IMR-90 (cell line): ENCODE data around the gene PSMD14. TPM values are rescaled to one million over a fixed set of nuclear protein-coding genes. Genes with fewer than 3 reads are reported as not detected.

Source experiments
- ATAC-seq: fragments of 200-7000 bp; cut with Tn5 transposase; 2 replicates; pipeline ENCODE4 v1.9.1; 2020; ENCODE audit warnings: low read depth, mild to moderate bottlenecking, moderate library complexity
- BruUV-seq: library from RNA; stranded (reverse); fragments of 400-500 nt; replicated peaks from 2 replicates; lab custom pipeline; 2021; lab: Mats Ljungman, UMichigan
- CTCF ChIA-PET: fragments of 300-600 bp; formaldehyde crosslinking; extraction: SDS; loops from one replicate; lab custom pipeline; 2021; ENCODE audit warnings: antibody characterized with exemption; lab: Yijun Ruan, JAX
- POLR2A ChIA-PET: fragments of 300-600 bp; sonication (Branson Sonifier 250); formaldehyde crosslinking; loops from one replicate; lab custom pipeline; 2022; ENCODE audit warnings: antibody characterized with exemption; ENCODE audit not compliant: unreplicated experiment; lab: Charles Lee
- DNase-seq: peaks from one replicate; pipeline ENCODE4 v3.0.0; 2013
- H2AFZ ChIP-seq: replicated peaks from 2 replicates; pipeline ENCODE3; 2013; ENCODE audit warnings: low read length, mild to moderate bottlenecking; ENCODE audit not compliant: poor library complexity
- H2AK5ac ChIP-seq: 2 replicates; pipeline ENCODE4 v1.6.1; 2013; ENCODE audit warnings: low read depth, low read length, inconsistent platforms
- H2AK9ac ChIP-seq: replicated peaks from 2 replicates; pipeline ENCODE3; 2013; ENCODE audit warnings: mild to moderate bottlenecking, low read depth, low read length, moderate library complexity; ENCODE audit not compliant: poor library complexity
- H2BK120ac ChIP-seq: 2 replicates; pipeline ENCODE4 v1.6.1; 2013; ENCODE audit warnings: low read depth, low read length, inconsistent platforms
- H2BK15ac ChIP-seq: 3 replicates; pipeline ENCODE4 v1.6.1; 2013; ENCODE audit warnings: low read depth, low read length, inconsistent platforms
- H2BK20ac ChIP-seq: 2 replicates; pipeline ENCODE4 v1.6.1; 2013; ENCODE audit warnings: low read depth, mild to moderate bottlenecking, inconsistent platforms, low read length, moderate library complexity
- H2BK5ac ChIP-seq: 2 replicates; pipeline ENCODE4 v1.6.1; 2013; ENCODE audit warnings: mild to moderate bottlenecking, low read depth, low read length, inconsistent platforms; ENCODE audit not compliant: poor library complexity, severe bottlenecking
- H3K14ac ChIP-seq: replicated peaks from 2 replicates; pipeline ENCODE4 v1.6.1; 2013; ENCODE audit warnings: low read depth, low read length, inconsistent platforms
- H3K18ac ChIP-seq: 2 replicates; pipeline ENCODE4 v1.6.1; 2013; ENCODE audit warnings: low read depth, low read length, control low read depth
- H3K23ac ChIP-seq: 2 replicates; pipeline ENCODE4 v1.6.1; 2013; ENCODE audit warnings: low read depth, low read length, inconsistent platforms
- H3K27ac ChIP-seq: 2 replicates; pipeline ENCODE4 v1.5.1; 2013; ENCODE audit warnings: mild to moderate bottlenecking, control low read depth, low read length; ENCODE audit not compliant: insufficient read depth
- H3K27me3 ChIP-seq: 2 replicates; pipeline ENCODE4 v1.6.1; 2013; ENCODE audit warnings: low read length; ENCODE audit not compliant: control insufficient read depth, insufficient read depth
- H3K36me3 ChIP-seq: 2 replicates; pipeline ENCODE4 v1.6.1; 2013; ENCODE audit warnings: low read length, mixed read lengths; ENCODE audit not compliant: control insufficient read depth, insufficient read depth
- H3K4ac ChIP-seq: 2 replicates; pipeline ENCODE4 v1.6.1; 2013; ENCODE audit warnings: low read depth, low read length, inconsistent platforms
- H3K4me1 ChIP-seq: 2 replicates; pipeline ENCODE4 v1.6.1; 2013; ENCODE audit warnings: low read length, mixed read lengths; ENCODE audit not compliant: control insufficient read depth, insufficient read depth
- H3K4me2 ChIP-seq: 2 replicates; pipeline ENCODE4 v1.6.1; 2013; ENCODE audit warnings: low read depth, mild to moderate bottlenecking, control low read depth, low read length, moderate library complexity
- H3K4me3 ChIP-seq: 2 replicates; pipeline ENCODE4 v1.5.1; 2013; ENCODE audit warnings: low read depth, mild to moderate bottlenecking, control low read depth, low read length, moderate library complexity; ENCODE audit not compliant: insufficient read depth
- H3K56ac ChIP-seq: 2 replicates; pipeline ENCODE4 v1.6.1; 2013; ENCODE audit warnings: low read length, inconsistent platforms; ENCODE audit not compliant: insufficient read depth; ENCODE audit errors: extremely low read depth
- H3K79me1 ChIP-seq, 2 experiments: 2 replicates each; pipeline ENCODE4 v1.6.1; 2013; ENCODE audit warnings: low read length in 2 of 2, inconsistent platforms in 1 of 2, low read depth in 1 of 2
- H3K9ac ChIP-seq: 2 replicates; pipeline ENCODE4 v1.6.1; 2013; ENCODE audit warnings: low read depth, low read length, control low read depth
- H3K9me1 ChIP-seq: 2 replicates; pipeline ENCODE4 v1.6.1; 2013; ENCODE audit warnings: low read length, inconsistent platforms; ENCODE audit not compliant: insufficient read depth
- H3K9me3 ChIP-seq: 2 replicates; pipeline ENCODE4 v1.6.1; 2013; ENCODE audit warnings: low read length; ENCODE audit not compliant: control insufficient read depth, insufficient read depth
- H4K20me1 ChIP-seq: 2 replicates; pipeline ENCODE4 v1.6.1; 2013; ENCODE audit warnings: low read length, inconsistent platforms; ENCODE audit not compliant: insufficient read depth
- H4K5ac ChIP-seq: 2 replicates; pipeline ENCODE4 v1.6.1; 2013; ENCODE audit warnings: mild to moderate bottlenecking, low read depth, low read length, control low read depth
- H4K8ac ChIP-seq, 2 experiments: 2 replicates each; pipeline ENCODE4 v1.6.1; 2013; ENCODE audit warnings: low read depth in 2 of 2, low read length in 2 of 2, control low read depth in 1 of 2, inconsistent platforms in 1 of 2
- H4K91ac ChIP-seq: 2 replicates; pipeline ENCODE4 v1.6.1; 2013; ENCODE audit warnings: low read depth, low read length, inconsistent platforms; ENCODE audit not compliant: insufficient read depth
- BHLHE40 ChIP-seq: fragments of 150-350 bp; IDR thresholded peaks from 2 replicates; pipeline ENCODE4 v1.6.1; 2016; ENCODE audit warnings: mild to moderate bottlenecking, low read depth, low read length
- CEBPB ChIP-seq: IDR thresholded peaks from 2 replicates; pipeline ENCODE4 v1.6.1; 2012; ENCODE audit warnings: low read depth, low read length, improper control_type of control experiment
- CHD1 ChIP-seq: IDR thresholded peaks from 2 replicates; pipeline ENCODE4 v1.6.1; 2012; ENCODE audit warnings: low read depth, low read length, improper control_type of control experiment
- CTCF ChIP-seq: conservative IDR thresholded peaks from 2 replicates; pipeline ENCODE4 v1.5.1; 2012; ENCODE audit warnings: mild to moderate bottlenecking, low read depth, low read length, improper control_type of control experiment
- FOS ChIP-seq: fragments of 150-350 bp; IDR thresholded peaks from 2 replicates; pipeline ENCODE4 v1.6.1; 2016; ENCODE audit warnings: low read depth, low read length
- MAFK ChIP-seq: IDR thresholded peaks from 2 replicates; pipeline ENCODE4 v1.6.1; 2012; ENCODE audit warnings: low read depth, low read length, improper control_type of control experiment
- MAZ ChIP-seq: IDR thresholded peaks from 2 replicates; pipeline ENCODE4 v1.6.1; 2012; ENCODE audit warnings: low read depth, mild to moderate bottlenecking, low read length, improper control_type of control experiment, moderate library complexity, borderline replicate concordance
- NFE2L2 ChIP-seq: fragments of 150-350 bp; IDR thresholded peaks from 2 replicates; pipeline ENCODE4 v1.6.1; 2016; ENCODE audit warnings: low read depth, mild to moderate bottlenecking, low read length
- POLR2A ChIP-seq: IDR thresholded peaks from 2 replicates; pipeline ENCODE4 v1.6.1; 2012; ENCODE audit warnings: mild to moderate bottlenecking, low read depth, low read length
- RAD21 ChIP-seq: IDR thresholded peaks from 2 replicates; pipeline ENCODE4 v1.6.1; 2012; ENCODE audit warnings: low read length, improper control_type of control experiment
- RCOR1 ChIP-seq: IDR thresholded peaks from 2 replicates; pipeline ENCODE4 v1.6.1; 2012; ENCODE audit warnings: mild to moderate bottlenecking, low read length, improper control_type of control experiment; ENCODE audit not compliant: insufficient replicate concordance
- RFX5 ChIP-seq: IDR thresholded peaks from 2 replicates; pipeline ENCODE4 v1.8.0; 2012; ENCODE audit warnings: low read depth, mild to moderate bottlenecking, low read length, moderate library complexity
- SMC3 ChIP-seq: fragments of 150-350 bp; IDR thresholded peaks from 2 replicates; pipeline ENCODE4 v1.6.1; 2016; ENCODE audit warnings: low read depth, mild to moderate bottlenecking, antibody characterized with exemption, low read length, moderate library complexity
- USF2 ChIP-seq: fragments of 150-350 bp; IDR thresholded peaks from 2 replicates; pipeline ENCODE4 v1.6.1; 2017; ENCODE audit warnings: mild to moderate bottlenecking, antibody characterized with exemption, low read length, low read depth
- WGBS, 2 experiments: methylation state at CpG; one replicate each; pipeline versions ENCODE4 v1.1.5 to v1.1.7; 2013; ENCODE audit warnings: missing lambda C conversion rate in 2 of 2; ENCODE audit not compliant: insufficient read length in 1 of 2; ENCODE audit errors: extremely low coverage in 2 of 2; 5-methylcytosine and 5-hydroxymethylcytosine counted together
- dilution Hi-C: fragments of 300-500 bp; cut with HindIII; formaldehyde crosslinking; loops from one replicate; pipeline ENCODE4 v1.14.3; 2018; ENCODE audit warnings: low sequenced_read_pairs; ENCODE audit not compliant: unreplicated experiment
- in situ Hi-C: fragments of 300-500 bp; cut with MboI; formaldehyde crosslinking; loops from 3 replicates; pipeline ENCODE4 v1.14.3; 2019; ENCODE audit warnings: low sequenced_read_pairs, inconsistent platforms, mixed read lengths
- intact Hi-C: fragments of 100-400 bp; cut with micrococcal nuclease; formaldehyde crosslinking; loops from 2 replicates; pipeline ENCODE4 v1.10.0; 2022
- polyA plus RNA-seq, 3 experiments: library from polyadenylated mRNA; depleted of rRNA; stranded (reverse); fragments of >200 nt; gene quantifications; 2 replicates each; pipeline ENCODE4 v1.2.3, GENCODE V29; 2012; ENCODE audit warnings: low replicate concordance in 1 of 3
- total RNA-seq: library from RNA; depleted of rRNA; stranded (reverse); fragments of >200 nt; gene quantifications from 2 replicates; pipeline ENCODE4 v1.2.3, GENCODE V29; 2012
- TF ChIP-seq, protein P1 (sequence below): fragments of 150-350 bp; IDR thresholded peaks from 2 replicates; pipeline ENCODE4 v1.6.1; 2016; ENCODE audit warnings: low read depth, mild to moderate bottlenecking, low read length, moderate library complexity, borderline replicate concordance

Gene PSMD14
- total and polyA plus RNA-seq, 2 of the 4 experiments (the other 2 are of a cell fraction), result 59.3 to 110 TPM

GRCh38 chr2:161424891-161425727, 116.9 kb downstream of the PSMD14 start:
- no peak overlapping the region for H3K27ac ChIP-seq
- no peak overlapping the region for H4K91ac ChIP-seq
- H3K4me2 ChIP-seq, result no peak overlapping the region
- no peak overlapping the region for H3K18ac ChIP-seq
- no peak overlapping the region for H2BK5ac ChIP-seq
- H2BK120ac ChIP-seq, result no peak overlapping the region
- H3K79me1 ChIP-seq, result no peaks in the 10 kb centered on the region
- dilution Hi-C loops, result no loop called here
- H2BK20ac ChIP-seq, result no peak overlapping the region
- H3K56ac ChIP-seq, result no peak overlapping the region
- H4K20me1 ChIP-seq, result 0 out of 2 replicates have a peak, but pooled peaks cover 4% of the 10 kb centered on the region
- in situ Hi-C loops, result no loop called here
- H3K9ac ChIP-seq, result no peak overlapping the region
- H3K23ac ChIP-seq, result no peak overlapping the region
- no peak overlapping the region for H3K4me3 ChIP-seq
- BruUV-seq, result no TSS peak
- no peaks in the 10 kb centered on the region; the same call in 1 of the 2 replicates for H3K4me1 ChIP-seq
- no peak overlapping the region for H2AFZ ChIP-seq
- peaks cover 84% of the 10 kb centered on the region for H3K27me3 ChIP-seq
- DNase-seq (no peak), ATAC-seq (no peak)
- H3K14ac ChIP-seq, result no peak overlapping the region
- no peaks in the 10 kb centered on the region for H3K36me3 ChIP-seq
- H3K4ac ChIP-seq, result no peak overlapping the region
- no peak overlapping the region for H2AK5ac ChIP-seq
- intact Hi-C loops, result loop anchor here (5.0 to 10.0 kb wide), 2 partner anchors 522 to 700 kb away; no protein-coding TSS in a partner anchor
- H2AK9ac ChIP-seq, result no peak overlapping the region
- H2BK15ac ChIP-seq, result no peak overlapping the region
- no peaks in the 10 kb centered on the region for H3K9me1 ChIP-seq
- H4K5ac ChIP-seq, result no peak overlapping the region
- POLR2A ChIA-PET, result no interaction called here
- H3K9me3 ChIP-seq, result peaks cover 22% of the 10 kb centered on the region
- no peak for TF ChIP-seq RCOR1
- no peak for TF ChIP-seq MAZ
- TF ChIP-seq FOS, result no peak
- TF ChIP-seq, protein P1, sequence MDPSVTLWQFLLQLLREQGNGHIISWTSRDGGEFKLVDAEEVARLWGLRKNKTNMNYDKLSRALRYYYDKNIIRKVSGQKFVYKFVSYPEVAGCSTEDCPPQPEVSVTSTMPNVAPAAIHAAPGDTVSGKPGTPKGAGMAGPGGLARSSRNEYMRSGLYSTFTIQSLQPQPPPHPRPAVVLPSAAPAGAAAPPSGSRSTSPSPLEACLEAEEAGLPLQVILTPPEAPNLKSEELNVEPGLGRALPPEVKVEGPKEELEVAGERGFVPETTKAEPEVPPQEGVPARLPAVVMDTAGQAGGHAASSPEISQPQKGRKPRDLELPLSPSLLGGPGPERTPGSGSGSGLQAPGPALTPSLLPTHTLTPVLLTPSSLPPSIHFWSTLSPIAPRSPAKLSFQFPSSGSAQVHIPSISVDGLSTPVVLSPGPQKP, result no peak
- no peak for TF ChIP-seq CEBPB
- TF ChIP-seq SMC3, result no peak
- TF ChIP-seq BHLHE40, result no peak
- no peak for TF ChIP-seq CTCF
- TF ChIP-seq POLR2A, result no peak
- no peak for TF ChIP-seq CHD1
- TF ChIP-seq RAD21, result no peak
- no peak for TF ChIP-seq MAFK
- TF ChIP-seq NFE2L2, result no peak
- no peak for TF ChIP-seq RFX5
- TF ChIP-seq USF2, result no peak
- WGBS, 2 experiments, result no CpG with 5 or more reads among the region's 4 CpGs
- CTCF ChIA-PET, result no interaction called here
- no peak overlapping the region for H4K8ac ChIP-seq
